Tibial nerve (tissue), 4 donors: ENCODE data around the gene RNPEPL1. TPM values are rescaled to one million over a fixed set of nuclear protein-coding genes. Genes with fewer than 3 reads are reported as not detected.

Source experiments
- DNase-seq, 2 donors: peaks; one replicate each; pipeline ENCODE4 v3.0.0-alpha.2; 2019; ENCODE audit warnings: low spot score in 2 of 2
- H3K27ac ChIP-seq, 4 donors: fragments of 200-600 bp; sonication (generic) in 3 of 4; one replicate each; pipeline ENCODE4 v1.5.1; 2017 to 2019; ENCODE audit warnings: mild to moderate bottlenecking in 1 of 4
- H3K27me3 ChIP-seq, 2 donors: fragments of 200-600 bp; sonication (generic) in 1 of 2; one replicate each; pipeline versions ENCODE4 v1.5.1 to v1.6.0; 2017 to 2019
- H3K36me3 ChIP-seq, 3 donors: fragments of 200-600 bp; sonication (generic); one replicate each; pipeline ENCODE4 v1.5.1; 2018 to 2019
- H3K4me1 ChIP-seq, 4 donors: fragments of 200-600 bp; sonication (generic) in 3 of 4; one replicate each; pipeline ENCODE4 v1.5.1; 2017 to 2019
- H3K4me3 ChIP-seq, 4 donors: fragments of 200-600 bp; sonication (generic) in 3 of 4; one replicate each; pipeline ENCODE4 v1.5.1; 2017 to 2019; ENCODE audit warnings: mild to moderate bottlenecking in 1 of 4, moderate library complexity in 1 of 4
- H3K9me3 ChIP-seq, 4 donors: fragments of 200-600 bp; sonication (generic) in 3 of 4; one replicate each; pipeline ENCODE4 v1.5.1; 2017 to 2019
- EP300 ChIP-seq, 2 donors: sonication (generic); formaldehyde crosslinking; IDR thresholded peaks; one replicate each; pipeline ENCODE4 v1.6.1; 2017; ENCODE audit warnings: antibody characterized with exemption in 2 of 2, mild to moderate bottlenecking in 1 of 2
- POLR2A ChIP-seq, 2 donors: fragments of 450-650 bp; IDR thresholded peaks; one replicate each; pipeline ENCODE4 v1.6.1; 2017; ENCODE audit warnings: antibody characterized with exemption in 2 of 2, mild to moderate bottlenecking in 2 of 2, moderate library complexity in 2 of 2
- WGBS, 2 donors: methylation state at CpG; one replicate each; pipeline ENCODE4 v1.1.5; 2018; 5-methylcytosine and 5-hydroxymethylcytosine counted together
- total RNA-seq, 4 donors: library from RNA; depleted of rRNA; stranded (reverse); fragments of >200 nt; gene quantifications; one replicate each; pipeline ENCODE4 v1.1.0, GENCODE V29; 2016
- TF ChIP-seq, protein P1 (sequence below), 5 experiments: fragments of 200-600 bp in 3 of 5; fragments of 450-650 bp in 2 of 5; sonication (generic) in 3 of 5; IDR thresholded peaks; one replicate each; pipeline ENCODE4 v1.5.1; 2016 to 2019; ENCODE audit warnings: antibody characterized with exemption in 5 of 5, mild to moderate bottlenecking in 3 of 5, moderate library complexity in 2 of 5

The RNPEPL1 gene
- total RNA-seq, 4 donors from 2014 or later: 55.3 to 90.6 (median 64.0) TPM

DNA sequence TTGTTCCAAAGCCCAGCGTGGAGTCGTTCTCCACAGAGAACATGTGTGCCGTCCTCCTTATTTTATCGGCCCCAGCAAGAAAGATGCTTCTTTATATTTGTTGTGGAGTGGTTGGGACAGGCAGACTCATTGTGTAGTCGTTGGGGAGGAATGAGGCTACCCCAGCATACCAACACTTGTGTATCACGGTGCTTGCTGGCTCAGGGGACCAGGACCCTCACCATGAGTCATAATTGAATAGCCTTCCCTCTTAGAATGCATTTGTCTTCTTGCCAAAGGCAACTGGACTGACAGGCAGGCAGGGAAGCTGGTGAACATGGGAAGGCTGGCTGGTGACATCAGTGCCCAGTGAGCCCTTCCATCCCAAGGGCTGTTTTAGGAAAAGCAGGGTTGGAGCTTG is 22.9 kb downstream of the RNPEPL1 start:
- H3K4me1 ChIP-seq: peaks cover 0 to 43% (median 11%) of the 10 kb centered on the region in 4 donors
- WGBS, 2 donors: 75 to 80% methylated on average over 6 of the region's 6 CpGs
- no peaks in the 10 kb centered on the region for H3K27me3 ChIP-seq
- H3K36me3 ChIP-seq: peaks cover 0 to 72% (median 0%) of the 10 kb centered on the region in 3 donors
- no peak overlapping the region for H3K4me3 ChIP-seq
- H3K9me3 ChIP-seq: no peaks in the 10 kb centered on the region
- TF ChIP-seq, protein P1, sequence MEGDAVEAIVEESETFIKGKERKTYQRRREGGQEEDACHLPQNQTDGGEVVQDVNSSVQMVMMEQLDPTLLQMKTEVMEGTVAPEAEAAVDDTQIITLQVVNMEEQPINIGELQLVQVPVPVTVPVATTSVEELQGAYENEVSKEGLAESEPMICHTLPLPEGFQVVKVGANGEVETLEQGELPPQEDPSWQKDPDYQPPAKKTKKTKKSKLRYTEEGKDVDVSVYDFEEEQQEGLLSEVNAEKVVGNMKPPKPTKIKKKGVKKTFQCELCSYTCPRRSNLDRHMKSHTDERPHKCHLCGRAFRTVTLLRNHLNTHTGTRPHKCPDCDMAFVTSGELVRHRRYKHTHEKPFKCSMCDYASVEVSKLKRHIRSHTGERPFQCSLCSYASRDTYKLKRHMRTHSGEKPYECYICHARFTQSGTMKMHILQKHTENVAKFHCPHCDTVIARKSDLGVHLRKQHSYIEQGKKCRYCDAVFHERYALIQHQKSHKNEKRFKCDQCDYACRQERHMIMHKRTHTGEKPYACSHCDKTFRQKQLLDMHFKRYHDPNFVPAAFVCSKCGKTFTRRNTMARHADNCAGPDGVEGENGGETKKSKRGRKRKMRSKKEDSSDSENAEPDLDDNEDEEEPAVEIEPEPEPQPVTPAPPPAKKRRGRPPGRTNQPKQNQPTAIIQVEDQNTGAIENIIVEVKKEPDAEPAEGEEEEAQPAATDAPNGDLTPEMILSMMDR (IDR thresholded peaks at IDR 0.05): no peak
- DNase-seq: no peak
- H3K27ac ChIP-seq: no peak overlapping the region

GRCh38 chr2:240591784-240592183 is 23.5 kb downstream of the RNPEPL1 start:
- Histone ChIP-seq H3K27ac (no peak overlapping the region), H3K4me3 (no peak overlapping the region), H3K27me3 (no peaks in the 10 kb centered on the region), H3K9me3 (no peaks in the 10 kb centered on the region), H3K36me3 (peaks cover 0 to 78% (median 0%) of the 10 kb centered on the region in 3 donors), H3K4me1 (peaks cover 0 to 44% (median 11%) of the 10 kb centered on the region in 4 donors)
- TF ChIP-seq EP300 (IDR thresholded peaks at IDR 0.05) (no peak), POLR2A (IDR thresholded peaks at IDR 0.05) (no peak)
- TF ChIP-seq, protein P1 (IDR thresholded peaks at IDR 0.05): no peak
- no peak for DNase-seq
- WGBS, 2 donors: 91 to 94% methylated on average over 12 to 13 of the region's 13 CpGs

- 90 to 93% methylated on average over 20 of the region's 20 CpGs for WGBS, 2 donors
- Histone ChIP-seq H3K4me1 (peaks cover 0 to 32% (median under 1%) of the 10 kb centered on the region in 4 donors), H3K4me3 (no peak overlapping the region)
Measured at GRCh38 chr2:240593026-240593702, 24.9 kb downstream of the RNPEPL1 start.

DNA sequence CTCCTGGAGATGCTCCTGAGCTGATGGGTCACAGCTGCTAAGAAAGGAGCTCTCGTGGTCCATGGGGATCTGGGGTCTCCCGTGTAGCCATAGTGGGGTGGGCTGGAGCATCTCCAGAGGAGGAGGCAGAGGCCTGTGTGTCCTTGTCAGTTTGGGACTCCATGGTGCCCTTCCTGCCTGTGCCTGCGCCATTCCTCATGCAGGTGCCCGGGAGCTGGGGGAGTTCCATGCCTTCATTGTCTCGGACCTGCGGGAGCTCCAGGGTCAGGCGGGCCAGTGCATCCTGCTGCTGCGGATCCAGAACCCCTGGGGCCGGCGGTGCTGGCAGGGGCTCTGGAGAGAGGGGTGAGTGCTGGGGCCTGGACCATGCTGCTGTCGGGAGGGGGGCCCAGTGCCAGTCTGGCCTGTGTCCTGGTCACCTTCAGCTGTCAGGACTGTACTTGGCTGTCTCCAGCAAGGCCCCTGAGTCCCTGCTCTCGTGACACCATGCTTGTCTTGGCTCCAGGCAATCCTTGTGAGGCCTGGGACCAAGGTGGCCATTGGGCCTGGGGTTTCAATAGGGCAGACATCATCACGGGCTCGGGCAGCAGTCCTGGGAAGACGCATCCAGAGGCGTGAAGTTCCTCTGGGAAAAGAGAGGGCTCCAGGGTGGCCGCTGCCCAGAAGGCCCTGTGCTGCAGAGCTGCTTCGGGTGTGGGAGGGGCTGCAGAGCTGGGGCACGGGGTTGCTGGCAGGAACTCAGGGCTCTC is 25.6 kb downstream of the RNPEPL1 start:
- H3K4me1 ChIP-seq: peaks cover 0 to 25% (median 0%) of the 10 kb centered on the region in 4 donors
- DNase-seq: peak in 1 of 2 donors; percentile 10
- H3K36me3 ChIP-seq: peaks cover 0 to 99% (median 11%) of the 10 kb centered on the region in 3 donors
- TF ChIP-seq POLR2A (IDR thresholded peaks at IDR 0.05) (no peak), EP300 (IDR thresholded peaks at IDR 0.05) (no peak)
- TF ChIP-seq, protein P1 (IDR thresholded peaks at IDR 0.05): no peak
- 84 to 86% methylated on average over 8 to 13 of the region's 19 CpGs for WGBS, 2 donors
- H3K4me3 ChIP-seq: no peak overlapping the region
- H3K27ac ChIP-seq: no peak overlapping the region
- H3K27me3 ChIP-seq: no peaks in the 10 kb centered on the region
- H3K9me3 ChIP-seq: no peaks in the 10 kb centered on the region

More at GRCh38 chr2:240593026-240593702, 24.9 kb downstream of the RNPEPL1 start:
- Histone ChIP-seq H3K27me3 (no peaks in the 10 kb centered on the region), H3K36me3 (peaks cover 0 to 92% (median 5%) of the 10 kb centered on the region in 3 donors), H3K9me3 (no peaks in the 10 kb centered on the region), H3K27ac (no peak overlapping the region)
- no peak for TF ChIP-seq EP300 (IDR thresholded peaks at IDR 0.05)
- no peak for TF ChIP-seq POLR2A (IDR thresholded peaks at IDR 0.05)
- TF ChIP-seq, protein P1 (IDR thresholded peaks at IDR 0.05): no peak
- DNase-seq: peak in 1 of 2 donors; percentile 3
